Ishikawa (cell line): ENCODE data around the gene TRIM9.

ENCODE experiments used
- CREB1 ChIP-seq: IDR thresholded peaks from 2 replicates; pipeline ENCODE4 v1.6.1; 2012; ENCODE audit warnings: low read depth
- EP300 ChIP-seq: IDR thresholded peaks from 2 replicates; pipeline ENCODE4 v1.6.1; 2012; ENCODE audit warnings: borderline replicate concordance
- RAD21 ChIP-seq: IDR thresholded peaks from 2 replicates; pipeline ENCODE4 v1.6.1; 2012; ENCODE audit warnings: low read depth
- REST ChIP-seq: IDR thresholded peaks from 2 replicates; pipeline ENCODE4 v1.6.1; 2012; ENCODE audit warnings: low read depth, mild to moderate bottlenecking
- TAF1 ChIP-seq: IDR thresholded peaks from 2 replicates; pipeline ENCODE4 v1.6.1; 2012; ENCODE audit warnings: low read depth, mild to moderate bottlenecking
- TCF12 ChIP-seq: IDR thresholded peaks from 2 replicates; pipeline ENCODE4 v1.6.1; 2012; ENCODE audit warnings: low read depth
- TF ChIP-seq, protein P1 (sequence below): IDR thresholded peaks from 2 replicates; pipeline ENCODE4 v1.6.1; 2012

GRCh38 chr14:51066576-51066975 lies 28.3 kb downstream of the TRIM9 start:
- TF ChIP-seq TCF12 (no peak), REST (no peak), EP300 (no peak), TAF1 (no peak), RAD21 (no peak), CREB1 (no peak)
- TF ChIP-seq, protein P1, sequence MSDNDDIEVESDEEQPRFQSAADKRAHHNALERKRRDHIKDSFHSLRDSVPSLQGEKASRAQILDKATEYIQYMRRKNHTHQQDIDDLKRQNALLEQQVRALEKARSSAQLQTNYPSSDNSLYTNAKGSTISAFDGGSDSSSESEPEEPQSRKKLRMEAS = no peak
